Heart right ventricle (tissue), 16 donors: ENCODE data around the gene OPRM1. TPM values are rescaled to one million over a fixed set of nuclear protein-coding genes. Genes with fewer than 3 reads are reported as not detected.

ENCODE experiments used
- ATAC-seq, 8 donors: fragments of 200-7000 bp; cut with Tn5 transposase; one replicate each; pipeline ENCODE4 v1.9.1; 2020; ENCODE audit warnings: mild to moderate bottlenecking in 8 of 8, moderate library complexity in 8 of 8, moderate number of reproducible peaks in 1 of 8
- DNase-seq, 2 donors: peaks; one replicate each; pipeline ENCODE4 v3.0.0-alpha.2; 2020
- H3K27ac ChIP-seq, 10 donors: fragments of 200-600 bp; sonication (generic) in 2 of 10; one replicate each; pipeline versions ENCODE4 v1.5.0 to v1.8.0; 2020 to 2022; ENCODE audit warnings: mild to moderate bottlenecking in 3 of 10
- H3K27me3 ChIP-seq, 7 donors: fragments of 200-600 bp; one replicate each; pipeline ENCODE4 v1.8.0; 2021 to 2022; ENCODE audit warnings: mild to moderate bottlenecking in 2 of 7
- H3K36me3 ChIP-seq, 9 donors: fragments of 200-600 bp; sonication (generic) in 1 of 9; one replicate each; pipeline versions ENCODE4 v1.5.0 to v1.8.0; 2020 to 2022; ENCODE audit warnings: mild to moderate bottlenecking in 2 of 9
- H3K4me1 ChIP-seq, 9 donors: fragments of 200-600 bp; sonication (generic) in 1 of 9; one replicate each; pipeline versions ENCODE4 v1.5.0 to v1.8.0; 2020 to 2022; ENCODE audit warnings: mild to moderate bottlenecking in 4 of 9
- H3K4me3 ChIP-seq, 10 donors: fragments of 200-600 bp; sonication (generic) in 2 of 10; one replicate each; pipeline versions ENCODE4 v1.5.0 to v1.8.0; 2020 to 2022; ENCODE audit warnings: mild to moderate bottlenecking in 7 of 10, moderate library complexity in 2 of 10
- H3K9me3 ChIP-seq, 11 donors: fragments of 200-600 bp in 10 of 11; sonication (generic) in 2 of 11; one replicate each; pipeline versions ENCODE4 v1.5.0 to v1.8.0; 2013 to 2022; ENCODE audit warnings: mild to moderate bottlenecking in 2 of 11, control low read depth in 1 of 11, moderate library complexity in 1 of 11
- CTCF ChIP-seq, 9 donors: fragments of 200-600 bp; sonication (generic) in 2 of 9; IDR thresholded peaks; one replicate each; pipeline versions ENCODE4 v1.5.0 to v1.8.0; 2021 to 2022; ENCODE audit warnings: antibody characterized with exemption in 9 of 9, mild to moderate bottlenecking in 5 of 9, moderate library complexity in 1 of 9
- WGBS, 2 donors: extraction: QIAGEN DNeasy Blood & Tissue Kit; methylation state at CpG; one replicate each; pipeline ENCODE4 v1.1.7; 2013; ENCODE audit warnings: inconsistent platforms in 1 of 2; 5-methylcytosine and 5-hydroxymethylcytosine counted together
- intact Hi-C, 10 donors: fragments of 100-400 bp; cut with DNase I; formaldehyde crosslinking; loops; one replicate each; pipeline versions ENCODE4 v1.11.1 to v1.14.2; 2022
- polyA plus RNA-seq, 2 donors: library from polyadenylated mRNA; stranded (reverse); fragments of 200-250 nt; gene quantifications; one replicate each; pipeline ENCODE4 v1.2.3, GENCODE V29; 2013
- total RNA-seq, 10 donors: library from RNA; stranded (reverse); fragmentation: NEBNext Ultra II Directional in 3 of 10; extraction: Animal tissue kit (Norgen Biotek cat#: 25700) in 3 of 10; gene quantifications; one replicate each; pipeline versions ENCODE4 v1.2.1 to v1.2.4, GENCODE V29; 2021 to 2023
- donor health status: Arrhythmogenic right ventricular cardiomyopathy.
- donor health status: ischemic (EF 13 %, LVEDD 7.1; RV severe dilation, severe dysfunction).
- donor health status: healthy with polysubstance abuse.
- donor health status: DM: no; HTN: yes; CAD: no.
- donor health status: DM: no; HTN: no; CAD: no.
- donor health status: ischemic (EF 25% LVEDD 6.9; RV normal size, moderate dysfunction).
- donor health status: ischemic (EF 25% LVEDD 5.7; RV mildly dilated, moderate dysfunction).
- donor health status: healthy.
- donor health status: DM: yes; HTN: yes; CAD: no.
- donor health status: Ischemic cardiomyopathy.
- donor health status: ischemic (EF 35%, LVEDD 5.7; RV mildly dilated, moderate dysfunction).
- donor health status: nonischemic (EF 11% LVEDD 7.7; RV severe dilation, severe dysfunction).
- donor health status: DM: yes; HTN: yes; CAD: no.
- donor health status: PGD.
- donor health status: ischemic (EF 29% LVEDD 5.4; RV normal size, mild dysfunction).
- donor health status: nonischemic (EF 23%, LVEDD 6.1; RV moderate dilation, normal function).

The OPRM1 gene
- total and polyA plus RNA-seq, 12 donors = not detected

- no peaks in the 10 kb centered on the region for H3K36me3 ChIP-seq
- ATAC-seq = no peak
These were observed 227.6 kb downstream of the OPRM1 start for GRCh38 chr6:154266560-154267099.

GRCh38 chr6:154267508-154268106, 228.6 kb downstream of the OPRM1 start:
- H3K27ac ChIP-seq = no peak overlapping the region
- no peaks in the 10 kb centered on the region for H3K9me3 ChIP-seq
- ATAC-seq (no peak), DNase-seq (no peak)
- H3K4me3 ChIP-seq = no peak overlapping the region
- TF ChIP-seq CTCF (IDR thresholded peaks at IDR 0.05) = no peak
- no peaks in the 10 kb centered on the region for H3K36me3 ChIP-seq
- H3K27me3 ChIP-seq = no peaks in the 10 kb centered on the region
- 72 to 74% methylated on average over 3 of the region's 3 CpGs for WGBS, 2 donors
- no peaks in the 10 kb centered on the region for H3K4me1 ChIP-seq
- intact Hi-C loops = no loop called here

More at GRCh38 chr6:154266560-154267099, 227.6 kb downstream of the OPRM1 start:
- intact Hi-C loops = no loop called here
- no peak for TF ChIP-seq CTCF (IDR thresholded peaks at IDR 0.05)
- no peak overlapping the region for H3K4me3 ChIP-seq
- H3K27ac ChIP-seq = no peak overlapping the region
- no peaks in the 10 kb centered on the region for H3K27me3 ChIP-seq
- no peak for DNase-seq
- H3K9me3 ChIP-seq = no peaks in the 10 kb centered on the region
- H3K4me1 ChIP-seq = no peaks in the 10 kb centered on the region

DNA sequence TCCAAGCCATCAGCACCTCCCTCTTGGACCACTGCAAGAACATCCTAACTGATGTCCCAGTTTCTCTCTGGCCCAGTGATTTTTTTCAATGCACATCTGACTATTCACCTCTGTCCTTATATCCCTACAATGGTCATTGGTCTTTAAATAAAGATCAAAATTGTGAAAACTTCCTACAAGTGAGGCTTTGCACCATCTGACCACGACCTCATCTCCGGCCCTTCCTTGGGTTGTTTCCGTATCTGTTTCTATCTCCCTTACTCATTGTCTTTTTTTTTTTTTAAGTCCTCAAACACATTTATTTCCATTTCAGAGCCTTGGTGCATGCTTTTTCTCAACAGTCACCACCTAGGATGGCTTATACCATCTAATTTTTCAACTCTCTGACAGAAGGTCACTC, 229.4 kb downstream of the OPRM1 start:
- no peaks in the 10 kb centered on the region for H3K9me3 ChIP-seq
- 79 to 85% methylated on average over 3 of the region's 3 CpGs for WGBS, 2 donors
- H3K4me3 ChIP-seq = no peak overlapping the region
- no peak for TF ChIP-seq CTCF (IDR thresholded peaks at IDR 0.05)
- H3K4me1 ChIP-seq = no peaks in the 10 kb centered on the region
- H3K36me3 ChIP-seq = no peaks in the 10 kb centered on the region
- no peak for DNase-seq
- no peaks in the 10 kb centered on the region for H3K27me3 ChIP-seq
- intact Hi-C loops = no loop called here
- no peak overlapping the region for H3K27ac ChIP-seq
- ATAC-seq = no peak

- no peak overlapping the region for H3K27ac ChIP-seq
- H3K27me3 ChIP-seq = no peaks in the 10 kb centered on the region
- no peak overlapping the region for H3K4me3 ChIP-seq
- DNase-seq (no peak), ATAC-seq (no peak)
- WGBS, 2 donors = 84 to 86% methylated on average over 2 of the region's 2 CpGs
- no peaks in the 10 kb centered on the region for H3K9me3 ChIP-seq
- H3K36me3 ChIP-seq = no peaks in the 10 kb centered on the region
- TF ChIP-seq CTCF (IDR thresholded peaks at IDR 0.05) = no peak
- H3K4me1 ChIP-seq = peaks cover 0 to 13% (median 3%) of the 10 kb centered on the region in 9 donors
- intact Hi-C loops = loop anchor here in 1 of 10 donors (10.0 kb wide), 1 partner anchor 1039 kb away; no protein-coding TSS in a partner anchor
These were observed 235.1 kb downstream of the OPRM1 start for GRCh38 chr6:154274168-154274567.
